Stimulated activated naive CD8-positive, alpha-beta T cell treated with anti-CD3 and anti-CD28 coated beads, Interleukin-15, Interleukin-2, amounts not matched to agents 100 U/mL and 50 U/mL, for 24 hours (primary cell): ENCODE data around the gene DAPK3.

Source experiments
- ATAC-seq: fragments of 150-1000 bp; cut with Tn5 transposase; one replicate; pipeline ENCODE4 v1.10.0; 2021
- DNase-seq: peaks from one replicate; pipeline ENCODE4 v3.0.0; 2021

The DAPK3 gene

DNA sequence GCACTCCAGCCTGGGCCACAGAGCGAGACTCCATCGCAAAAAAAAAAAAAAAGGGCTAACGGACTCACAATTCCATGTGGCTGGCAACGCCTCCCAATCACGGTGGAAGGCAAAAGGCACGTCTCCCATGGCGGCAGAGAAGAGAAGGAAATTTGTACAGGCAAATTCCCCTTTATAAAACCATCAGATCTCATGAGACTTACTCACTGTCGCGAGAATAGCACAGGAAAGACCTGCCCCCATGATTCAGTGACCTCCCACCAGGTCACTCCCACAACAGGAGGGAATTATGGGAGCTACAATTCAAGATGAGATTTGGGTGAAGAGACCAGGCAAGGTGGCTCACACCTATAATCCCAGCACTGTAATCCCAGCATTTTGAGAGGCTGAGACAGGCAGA lies 56.7 kb downstream of the DAPK3 start:
- DNase-seq (no peak), ATAC-seq (no peak)

DNA sequence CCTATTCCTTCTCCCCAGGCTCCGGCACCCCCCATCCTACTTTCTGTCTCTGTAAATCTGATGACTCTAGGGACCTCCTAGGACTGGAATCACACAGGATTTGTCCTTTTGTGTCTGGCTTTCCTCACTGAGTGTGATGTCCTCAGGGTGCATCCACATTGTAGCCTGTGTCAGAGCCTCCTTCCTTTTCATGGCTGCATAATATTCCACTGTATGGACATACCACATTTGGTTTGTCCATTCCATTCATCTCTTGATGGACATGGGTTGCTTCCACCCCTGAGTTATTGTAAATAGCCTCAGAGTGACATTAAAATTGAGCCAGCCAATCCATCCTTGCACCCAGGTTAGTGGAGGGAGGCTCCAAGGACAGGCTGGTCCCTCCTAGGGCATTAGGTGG lies 60.8 kb downstream of the DAPK3 start:
- ATAC-seq (no peak), DNase-seq (no peak)
